COR-L47 (cell line): ENCODE data around the gene TSPAN13.

Experiments used
- DNase-seq: peaks from one replicate; lab custom pipeline; 2025; lab: John Stamatoyannopoulos, UW

TSPAN13 gene

DNA sequence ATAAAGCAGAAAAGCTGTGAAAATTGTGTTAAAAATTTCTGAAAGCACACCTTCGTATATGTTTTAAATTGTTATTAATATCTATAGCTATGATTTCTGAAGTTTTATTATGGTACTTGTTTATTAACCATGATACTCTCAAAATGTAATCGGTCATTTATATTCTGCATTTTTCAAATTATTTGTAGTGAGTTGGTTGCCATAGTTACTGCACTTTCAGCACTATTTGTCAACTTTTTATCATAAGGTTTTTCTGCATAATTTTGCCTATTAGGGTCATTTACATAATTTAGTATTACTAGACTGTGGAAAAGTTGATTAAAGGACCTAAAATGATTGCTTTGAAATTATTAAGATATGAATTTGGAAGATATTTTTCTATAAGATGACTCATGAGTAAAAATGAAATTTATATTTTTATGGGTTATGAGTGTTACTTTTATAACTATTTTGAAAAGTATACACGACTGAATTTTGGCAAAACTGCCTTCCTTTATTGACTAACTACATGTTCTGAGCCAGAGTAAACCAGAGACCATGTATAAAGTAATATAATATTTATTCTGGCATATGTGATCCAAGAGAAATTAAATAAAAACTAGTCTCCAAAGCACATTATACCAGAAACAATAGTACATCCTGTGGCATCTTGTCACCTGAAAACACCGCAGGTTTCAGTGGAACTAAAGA, 59.1 kb downstream of the TSPAN13 start:
- DNase-seq = no peak

- DNase-seq = no peak
Observed at GRCh38 chr7:16813232-16813616, 59.7 kb downstream of the TSPAN13 start.

GRCh38 chr7:16815001-16815400, 61.4 kb downstream of the TSPAN13 start:
- DNase-seq = no peak

DNA sequence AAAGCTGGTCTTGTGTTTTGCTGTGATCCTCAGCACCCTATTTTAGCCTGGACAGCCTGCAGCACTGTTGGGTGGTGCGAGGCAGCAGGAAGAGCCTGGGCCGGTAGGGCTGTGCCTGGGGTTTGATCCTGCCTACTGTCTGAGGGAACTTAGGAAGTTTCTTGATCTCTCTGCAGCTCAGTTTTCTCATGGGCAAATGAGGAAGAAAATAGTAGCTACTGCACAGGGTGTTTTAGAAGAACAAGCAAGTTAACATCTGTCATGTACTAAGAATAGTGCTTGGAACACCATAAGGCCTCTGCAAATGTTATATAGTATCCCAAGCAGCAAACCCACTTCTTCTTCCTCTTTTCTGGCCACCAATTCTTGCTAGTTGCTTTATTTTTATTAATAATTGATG, 63.3 kb downstream of the TSPAN13 start:
- no peak for DNase-seq

DNA sequence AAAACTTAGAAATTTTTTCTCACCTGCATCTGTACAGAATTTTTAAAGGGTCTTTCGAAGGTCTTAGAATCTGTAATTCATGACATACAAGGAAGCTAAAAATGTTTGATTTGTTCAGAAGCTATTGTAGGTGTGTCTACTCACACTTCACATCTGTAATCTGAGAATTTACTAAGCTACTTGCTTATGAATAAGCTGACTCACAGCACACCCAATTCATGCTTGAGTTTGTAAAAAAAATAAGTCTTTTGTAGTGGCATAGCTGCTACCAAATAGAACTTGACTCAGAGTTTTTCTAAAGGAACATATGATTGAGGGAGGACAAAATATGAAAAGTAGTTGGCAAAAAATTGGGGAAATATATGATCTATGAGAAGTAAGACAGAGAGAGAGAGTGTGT, 64.0 kb downstream of the TSPAN13 start:
- DNase-seq = no peak

DNA sequence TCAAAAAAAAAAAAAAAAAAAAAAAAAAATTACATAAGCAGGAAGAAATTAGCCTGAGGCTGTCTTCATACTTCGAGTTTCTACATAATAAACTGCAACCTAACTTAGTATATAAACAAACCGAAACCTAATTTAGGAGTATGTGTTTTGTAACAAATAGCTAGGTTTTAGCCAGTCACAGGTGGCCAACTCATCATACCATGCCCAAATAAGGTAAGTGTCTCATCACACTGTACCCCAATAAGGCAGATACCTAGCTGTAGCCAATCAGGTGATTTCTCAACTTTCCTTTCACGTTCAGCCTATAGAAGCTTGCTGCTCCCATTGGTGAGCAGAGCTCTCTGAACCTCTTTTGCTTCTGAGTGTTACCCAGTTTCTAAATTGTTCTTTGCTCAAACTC, 65.2 kb downstream of the TSPAN13 start:
- no peak for DNase-seq

DNA sequence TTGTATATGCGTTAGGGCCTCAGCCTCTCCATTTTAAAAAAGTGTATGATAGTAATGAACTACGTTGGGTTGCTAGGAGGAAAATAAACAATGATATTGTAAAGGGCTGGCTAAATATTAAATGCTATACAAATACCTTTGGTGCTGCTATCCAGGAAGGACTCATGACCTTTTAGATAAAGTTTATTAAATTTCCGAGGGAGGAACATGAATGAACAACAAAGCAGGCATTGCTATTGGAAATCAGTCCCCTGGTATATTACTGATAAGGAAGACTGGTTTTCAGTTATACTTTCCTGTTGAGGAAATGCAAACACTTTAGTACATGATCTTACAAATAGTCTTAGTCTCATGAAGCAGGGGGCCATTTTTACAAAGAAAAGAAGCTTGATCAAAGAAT, 68.5 kb downstream of the TSPAN13 start:
- no peak for DNase-seq

DNA sequence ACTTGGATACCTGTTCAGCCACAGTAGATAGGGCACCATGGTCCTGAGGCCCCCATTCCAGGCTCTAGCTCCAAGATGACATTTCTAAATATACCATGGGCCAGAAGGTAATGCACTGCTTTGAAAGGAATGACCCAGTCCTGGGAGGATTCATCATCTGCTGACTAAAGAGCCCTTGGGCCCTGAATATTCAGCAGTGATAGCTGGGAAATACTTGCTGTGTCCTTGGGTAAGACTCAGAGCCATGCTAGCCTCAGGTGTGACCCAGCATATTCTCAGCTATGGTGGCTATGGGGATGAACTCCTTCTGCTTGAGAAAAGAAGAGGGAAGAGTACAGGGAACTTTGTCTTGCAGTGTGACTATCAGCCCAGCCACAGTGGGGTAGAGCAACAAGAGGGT, 72.5 kb downstream of the TSPAN13 start:
- DNase-seq = no peak

GRCh38 chr7:16833373-16833772, 79.8 kb downstream of the TSPAN13 start:
- DNase-seq = no peak
